GM19452 (cell line): ENCODE measurements around the gene OR6N2.

Source experiments
- ATAC-seq: cut with Tn5 transposase; IDR thresholded peaks from one replicate; pipeline ENCODE4 v1.9.1; 2021; ENCODE audit not compliant: unreplicated experiment

Gene OR6N2, protein sequence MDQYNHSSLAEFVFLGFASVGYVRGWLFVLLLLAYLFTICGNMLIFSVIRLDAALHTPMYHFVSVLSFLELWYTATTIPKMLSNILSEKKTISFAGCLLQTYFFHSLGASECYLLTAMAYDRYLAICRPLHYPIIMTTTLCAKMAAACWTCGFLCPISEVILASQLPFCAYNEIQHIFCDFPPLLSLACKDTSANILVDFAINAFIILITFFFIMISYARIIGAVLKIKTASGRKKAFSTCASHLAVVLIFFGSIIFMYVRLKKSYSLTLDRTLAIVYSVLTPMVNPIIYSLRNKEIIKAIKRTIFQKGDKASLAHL

DNA sequence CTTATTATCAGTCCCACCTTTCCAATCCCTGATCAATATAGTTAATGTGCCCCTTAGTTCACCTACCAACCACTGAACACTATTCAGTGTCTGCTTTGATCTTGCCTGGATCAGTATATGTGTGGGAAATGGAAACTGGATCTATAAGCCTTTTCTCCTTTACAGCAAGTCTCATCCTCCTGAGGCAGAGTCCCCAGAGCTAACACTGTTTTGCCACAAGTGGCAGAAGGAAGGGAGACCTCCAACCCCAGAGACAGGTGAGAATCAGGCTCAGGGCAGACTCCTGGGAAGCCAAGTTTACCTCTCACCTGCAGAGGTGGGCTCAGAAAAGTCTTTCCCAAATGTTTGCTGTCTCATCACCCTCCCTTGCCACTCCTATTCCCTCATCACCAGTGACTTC, at the start of gene OR6N2:
Gene OR6N2, minus strand, starts transcription at position 101 of the 400 bp plus-strand sequence. CDS start 3,569 bp downstream, outside the sequence.
- no peak for ATAC-seq

DNA sequence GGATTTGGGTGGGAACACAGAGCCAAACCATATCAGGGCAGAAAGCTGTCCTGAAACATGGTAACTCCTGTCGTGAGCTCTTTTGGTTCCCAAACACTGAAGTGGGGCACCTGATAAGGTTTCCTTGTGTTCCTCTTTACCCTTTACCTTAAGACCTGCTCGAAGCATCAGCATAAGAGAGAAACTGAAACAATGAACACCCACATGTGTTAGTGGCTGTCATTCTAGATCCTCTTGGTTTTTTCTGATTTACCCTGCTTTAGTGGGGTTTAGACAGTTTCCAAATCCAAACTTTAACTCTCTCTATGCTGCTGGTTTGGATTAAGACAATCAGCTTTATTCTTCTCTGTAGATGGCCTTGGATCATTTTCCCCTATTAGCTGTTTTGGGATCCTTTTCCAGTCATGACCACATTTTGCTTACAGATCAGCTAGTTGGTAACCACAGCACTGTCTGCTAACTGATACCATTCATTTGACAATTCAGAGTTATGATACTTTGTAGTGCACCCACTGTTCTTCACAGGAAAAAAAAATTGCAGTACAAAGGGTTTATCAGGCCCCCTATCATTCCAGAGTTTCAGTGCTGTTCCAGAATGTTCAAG, 49.2 kb upstream of the OR6N2 start:
- ATAC-seq = peak; percentile 53

DNA sequence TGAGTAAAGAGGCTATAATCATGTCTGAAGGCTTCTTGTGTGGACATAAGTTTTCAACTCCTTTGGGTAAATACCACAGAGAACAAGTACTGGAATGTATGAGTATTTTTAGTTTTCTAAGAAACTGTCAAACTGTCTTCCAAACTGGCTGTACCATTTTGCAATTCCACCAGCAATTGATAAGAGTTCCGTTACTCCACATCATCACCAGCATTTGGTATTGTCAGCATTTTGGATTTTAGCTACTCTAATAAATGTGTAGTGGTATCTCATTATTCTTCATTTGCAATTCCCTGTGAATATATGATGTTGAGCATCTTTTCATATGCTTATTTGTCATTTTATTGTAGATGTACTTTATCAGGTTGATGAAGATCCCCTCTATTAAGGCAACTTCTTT, 40.7 kb upstream of the OR6N2 start:
- ATAC-seq = no peak

DNA sequence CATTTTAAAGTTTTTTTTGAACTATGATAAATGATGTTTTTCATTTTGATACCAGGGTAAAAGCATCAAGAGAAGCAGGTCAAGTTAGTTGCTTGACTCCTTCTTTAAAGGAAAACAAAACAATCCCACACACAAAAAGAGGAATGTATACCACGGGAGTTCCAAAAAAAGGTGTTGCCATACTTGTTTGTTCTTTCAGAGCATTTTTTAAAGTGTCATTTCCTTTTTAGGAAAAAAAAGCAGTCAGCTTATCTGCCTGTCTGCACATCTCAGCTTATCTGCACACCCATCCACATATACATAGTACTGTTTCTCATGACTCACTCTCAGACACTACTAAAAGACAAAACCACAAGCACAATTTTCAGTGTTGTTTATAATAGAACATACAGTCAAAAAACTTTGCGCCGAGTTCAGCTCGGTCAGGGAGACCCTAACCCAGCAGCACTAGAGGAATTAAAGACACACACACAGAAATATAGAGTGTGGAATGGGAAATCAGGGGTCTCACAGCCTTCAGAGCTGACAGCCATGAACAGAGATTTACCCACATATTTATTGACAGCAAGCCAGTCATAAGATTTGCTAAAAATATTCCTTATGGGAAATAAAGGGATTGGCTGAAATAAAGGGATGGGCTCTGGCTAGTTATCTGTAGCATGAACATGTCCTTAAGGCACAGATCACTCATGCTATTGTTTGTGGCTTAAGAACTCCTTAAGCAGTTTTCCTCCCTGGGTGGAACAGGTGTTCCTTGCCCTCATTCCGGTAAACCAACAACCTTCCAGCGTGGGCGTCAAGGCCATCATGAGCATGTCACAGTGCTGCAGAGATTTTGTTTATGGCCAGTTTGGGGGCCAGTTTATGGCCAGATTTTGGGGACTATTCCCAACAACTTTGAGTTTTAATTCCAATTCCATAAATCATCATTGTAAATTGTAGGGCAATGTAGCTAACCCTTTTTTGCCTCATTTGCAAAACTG, 38.7 kb upstream of the OR6N2 start:
- ATAC-seq = peak; percentile 82

DNA sequence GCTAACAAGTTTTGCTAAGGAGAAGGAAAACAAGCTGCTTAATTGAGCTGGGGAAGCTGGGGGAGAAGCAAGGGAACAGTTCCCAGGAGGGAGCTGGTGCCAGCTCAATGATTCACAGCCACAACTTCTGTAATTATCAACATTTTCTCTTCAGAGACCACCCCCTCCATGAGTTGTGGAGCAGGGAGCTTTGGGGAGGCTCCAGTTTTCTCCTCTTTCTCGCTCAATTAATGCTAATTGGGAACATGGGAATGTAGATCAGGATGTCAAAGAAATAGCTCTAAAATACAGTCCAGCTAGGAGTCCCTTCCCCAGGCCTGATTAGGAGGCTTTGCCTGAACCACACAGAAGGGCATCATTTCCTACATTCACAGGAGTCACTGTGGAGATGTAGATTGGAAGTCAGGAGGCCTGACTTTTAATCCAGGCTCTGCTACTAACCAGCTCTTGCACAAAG, 38.0 kb upstream of the OR6N2 start:
- peak; percentile 28 for ATAC-seq

DNA sequence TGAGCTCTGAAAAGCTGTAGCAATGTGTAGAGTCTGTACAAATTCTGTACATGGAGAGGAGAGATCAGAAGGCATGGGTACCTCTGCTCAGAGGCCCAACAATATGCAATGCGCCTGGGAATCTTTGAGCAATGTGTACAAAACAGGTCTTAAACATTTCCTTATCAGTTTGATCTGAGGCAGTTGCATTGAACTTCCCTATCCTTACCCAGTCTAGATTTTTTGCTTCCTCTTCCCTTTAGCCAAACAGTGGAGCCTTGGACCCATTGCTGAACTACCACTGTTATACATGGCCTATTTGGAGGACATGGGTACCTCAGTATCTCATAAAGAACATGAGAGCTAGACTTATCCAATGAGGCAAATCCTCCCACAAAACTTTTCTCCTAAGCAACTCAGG, 37.6 kb upstream of the OR6N2 start:
- ATAC-seq = no peak

DNA sequence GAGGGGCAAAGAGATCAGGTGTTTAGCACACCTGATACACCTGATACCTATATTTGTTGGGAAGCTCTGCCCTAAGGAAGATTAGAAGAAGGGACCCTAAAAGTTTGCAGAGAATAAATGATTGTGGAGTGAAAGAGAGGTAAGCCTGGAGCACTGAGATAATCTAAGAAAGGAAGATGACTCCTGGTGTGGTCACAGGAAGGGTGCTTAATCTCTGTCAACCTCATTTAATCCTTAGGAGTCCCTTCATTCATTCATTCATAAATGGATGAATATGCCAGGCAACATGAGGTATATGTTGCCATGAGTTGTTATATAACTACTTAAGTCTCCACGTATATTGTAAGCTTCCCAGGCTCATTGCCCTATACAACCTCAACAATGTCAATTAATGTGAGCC, 34.0 kb upstream of the OR6N2 start:
- ATAC-seq = no peak

DNA sequence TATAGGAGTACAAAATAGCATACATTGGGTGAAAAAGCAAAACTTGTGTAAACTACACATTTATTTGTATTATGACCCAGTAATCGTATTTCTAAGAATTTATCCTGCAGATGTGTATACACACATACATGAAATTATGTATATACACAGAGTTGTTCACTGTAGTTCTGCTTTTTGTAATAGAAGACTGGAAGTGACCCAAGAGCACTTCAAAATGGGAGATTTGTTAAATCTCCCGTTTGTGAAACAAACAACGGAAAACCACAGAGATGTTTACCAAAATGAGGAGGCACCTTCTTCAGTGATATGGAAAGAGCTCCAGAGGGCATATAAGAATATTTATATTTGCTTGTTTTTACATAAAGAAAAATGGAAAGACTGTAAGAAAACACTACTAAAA, 32.2 kb upstream of the OR6N2 start:
- ATAC-seq = no peak

DNA sequence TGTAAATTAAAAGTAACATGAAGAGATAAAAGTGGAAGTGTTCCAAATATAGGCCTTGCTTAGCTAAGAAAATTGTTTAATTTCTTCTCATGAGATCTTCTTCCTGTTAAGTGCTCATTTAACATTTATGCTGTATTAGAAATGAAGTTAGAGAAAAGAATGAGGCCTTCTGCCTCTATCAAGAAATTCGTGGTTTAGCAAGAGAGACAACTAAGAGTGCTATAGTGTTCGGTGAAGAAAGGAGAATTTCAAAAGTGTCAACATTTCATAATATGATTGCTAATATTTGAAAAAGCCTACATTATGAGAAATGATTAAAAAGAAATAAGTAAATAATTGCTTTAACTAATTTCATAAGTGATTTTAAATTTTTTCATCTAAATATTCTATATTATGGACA, 31.3 kb upstream of the OR6N2 start:
- no peak for ATAC-seq

DNA sequence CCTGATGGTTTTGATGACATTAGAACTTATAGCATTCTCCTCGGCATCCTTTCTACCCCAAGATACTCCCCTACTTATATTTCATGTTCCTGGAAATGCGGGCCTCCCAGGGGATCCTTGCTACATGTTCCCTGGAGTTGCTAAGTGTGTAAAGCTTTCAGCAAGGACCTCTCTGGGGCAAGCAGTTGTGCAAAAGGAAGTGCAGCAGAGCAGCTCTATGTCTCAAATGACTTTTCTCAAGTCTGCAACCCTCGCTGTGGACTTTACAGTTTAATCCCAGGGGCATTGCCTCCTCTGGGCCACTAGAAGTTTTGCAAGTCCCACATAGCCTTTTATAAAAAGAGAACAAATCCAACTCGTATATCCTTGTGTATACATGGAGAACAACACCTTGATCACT, 29.3 kb upstream of the OR6N2 start:
- ATAC-seq = no peak

DNA sequence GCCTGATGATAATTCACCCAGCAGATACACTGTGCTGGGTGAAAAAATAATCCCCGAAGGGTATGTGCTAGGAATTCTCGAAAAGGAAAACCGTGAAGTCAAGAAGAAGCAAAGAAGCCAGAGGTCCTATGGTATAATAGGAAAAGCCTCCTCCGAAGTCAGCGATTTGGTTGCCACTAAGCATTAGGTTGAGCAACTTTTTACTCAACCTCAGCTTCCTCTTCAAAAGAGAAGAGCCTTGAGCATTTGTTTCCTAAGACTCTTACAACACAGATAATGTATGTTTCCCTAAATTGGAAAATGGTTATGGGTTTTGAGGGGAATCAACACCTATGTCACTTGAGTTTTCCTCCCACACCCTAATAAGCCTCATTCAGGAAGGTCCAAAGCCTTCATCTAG, 28.9 kb upstream of the OR6N2 start:
- ATAC-seq = no peak

DNA sequence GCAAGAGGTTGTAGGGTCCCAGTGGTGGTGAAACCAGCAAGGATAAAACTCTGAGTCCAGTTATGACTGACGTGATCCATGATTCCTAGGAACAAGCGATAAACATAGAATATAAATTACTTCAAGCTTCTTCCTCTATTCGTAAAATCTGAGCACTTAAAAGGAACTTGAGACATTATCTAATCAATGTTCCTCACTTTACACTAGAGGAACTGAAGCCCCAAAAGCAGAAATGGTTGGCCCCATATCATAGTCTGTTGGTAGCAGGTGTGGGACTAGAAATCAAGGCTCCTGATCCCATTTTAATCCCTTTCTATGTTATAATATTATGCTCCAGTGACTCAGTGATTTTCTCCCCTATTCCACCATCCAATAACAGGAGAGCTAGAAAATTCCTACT, 28.3 kb upstream of the OR6N2 start:
- no peak for ATAC-seq

DNA sequence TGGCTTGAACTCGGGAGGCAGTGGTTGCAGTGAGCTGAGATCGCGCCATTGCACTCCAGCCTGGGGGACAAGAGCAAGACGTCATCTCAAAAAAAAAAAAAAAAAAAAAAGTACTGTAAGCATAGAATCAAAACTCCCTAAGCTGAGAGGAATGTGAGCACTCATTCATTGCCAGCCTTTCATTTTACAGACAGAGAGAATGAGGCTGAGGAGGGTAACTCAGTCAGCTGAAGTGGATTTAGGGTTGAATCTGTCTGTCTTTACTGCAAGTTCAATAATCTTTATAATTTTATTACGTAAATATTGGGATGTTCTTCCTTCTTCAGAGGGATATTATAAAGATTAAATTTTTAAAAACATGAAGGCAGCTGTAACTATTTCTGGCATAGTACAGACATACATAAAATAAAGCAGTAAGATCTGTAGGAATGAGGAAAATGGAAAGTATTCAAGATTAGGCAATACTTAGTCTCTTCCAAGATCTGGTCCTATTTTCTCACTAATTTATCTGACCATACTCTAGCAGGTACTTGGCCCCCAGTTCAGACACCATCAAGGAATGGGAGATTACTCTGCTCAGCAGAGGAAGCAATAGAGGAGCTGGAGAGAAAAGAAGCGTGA, 26.0 kb upstream of the OR6N2 start:
- no peak for ATAC-seq

DNA sequence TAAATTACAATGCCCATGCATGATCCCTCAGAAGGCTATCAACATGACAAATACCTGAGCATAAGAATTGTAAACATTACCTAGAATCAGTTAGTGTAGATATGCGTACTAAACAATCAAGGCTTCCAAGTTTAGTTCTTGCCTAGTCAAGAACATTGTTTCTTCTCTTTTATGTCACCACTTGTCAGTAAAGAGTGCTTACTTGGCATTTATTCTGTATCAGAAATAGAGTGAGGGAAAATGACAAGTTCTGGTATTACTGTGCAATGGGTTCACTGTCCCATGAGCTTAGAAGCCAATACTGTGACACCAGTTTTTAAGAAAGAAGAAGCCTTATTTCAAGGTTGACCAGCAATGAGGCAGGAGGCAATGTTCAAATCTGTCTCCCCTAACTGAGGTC, 22.7 kb upstream of the OR6N2 start:
- ATAC-seq = no peak

DNA sequence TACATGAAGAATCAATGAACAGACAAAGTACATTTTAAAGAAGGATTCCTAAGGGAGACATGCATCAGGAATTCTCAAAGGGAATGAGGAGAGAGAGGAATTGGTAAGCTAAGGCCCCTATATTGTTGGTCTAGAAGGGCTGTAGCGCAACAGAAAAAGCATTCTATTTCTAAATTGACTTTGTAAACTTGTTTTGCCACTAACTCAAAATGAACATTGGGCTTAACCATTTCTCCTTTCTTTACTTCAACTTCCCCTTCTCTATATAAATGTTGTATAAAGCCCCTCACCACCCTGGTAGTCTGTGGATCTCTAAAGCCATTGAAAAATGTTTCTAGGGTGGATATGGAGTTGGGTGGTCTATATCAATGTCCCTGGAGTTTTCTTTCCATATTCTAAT, 20.4 kb upstream of the OR6N2 start:
- ATAC-seq = no peak

DNA sequence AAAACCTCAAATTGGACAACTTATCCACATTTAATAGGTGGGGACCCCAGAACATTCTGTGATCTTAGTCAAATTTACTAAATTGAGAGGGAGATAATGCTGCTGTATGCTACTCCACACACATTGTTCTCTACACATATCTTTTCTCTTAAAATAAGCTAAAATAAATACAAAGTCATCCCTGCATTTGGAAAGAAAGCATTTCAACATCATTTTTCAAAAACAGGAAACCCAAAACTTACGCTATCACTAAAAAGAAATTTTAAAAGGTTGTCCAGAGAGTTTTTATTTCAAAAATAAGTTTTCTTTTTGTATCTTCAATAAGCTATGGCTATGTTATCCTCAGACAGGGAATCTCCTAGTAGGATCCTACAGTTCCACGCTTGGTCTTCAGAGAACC, 19.5 kb upstream of the OR6N2 start:
- ATAC-seq = no peak

DNA sequence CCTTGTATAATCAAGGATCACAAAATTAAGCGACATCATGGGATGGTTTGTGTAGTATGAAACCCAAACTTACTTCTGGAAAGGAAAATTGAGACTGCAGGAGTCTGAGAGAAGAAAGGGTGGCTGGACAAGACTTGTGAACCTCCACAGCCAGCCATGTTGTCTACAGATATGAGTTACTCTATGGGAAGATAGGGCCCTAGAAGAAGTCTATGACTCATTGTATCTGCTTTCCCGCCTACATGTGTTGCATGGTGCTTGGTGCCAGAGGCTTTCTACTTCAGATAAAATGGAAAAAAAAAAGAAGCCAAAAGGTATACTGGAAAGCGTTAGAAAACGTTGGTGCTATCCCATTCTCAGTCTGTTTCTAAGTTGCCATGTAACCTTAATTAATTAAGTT, 18.7 kb upstream of the OR6N2 start:
- ATAC-seq = no peak

DNA sequence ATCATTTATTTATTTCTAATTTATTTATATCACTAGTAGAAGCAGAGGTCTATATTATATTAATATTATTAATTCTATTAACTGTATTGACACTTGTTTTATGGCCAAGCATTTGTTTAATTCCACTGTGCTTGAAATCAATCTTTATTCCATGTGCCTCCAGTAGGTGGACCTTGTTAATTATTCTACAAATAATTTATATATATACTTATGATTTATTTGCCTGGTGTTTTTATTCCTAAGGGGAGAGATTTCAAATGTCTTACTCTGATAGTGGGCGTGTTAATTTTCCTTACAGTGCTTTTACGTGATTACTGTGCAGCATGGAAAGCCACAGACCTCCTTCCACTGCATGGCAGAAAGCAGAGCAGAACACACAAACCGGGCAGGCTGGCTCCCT, 17.5 kb upstream of the OR6N2 start:
- no peak for ATAC-seq

DNA sequence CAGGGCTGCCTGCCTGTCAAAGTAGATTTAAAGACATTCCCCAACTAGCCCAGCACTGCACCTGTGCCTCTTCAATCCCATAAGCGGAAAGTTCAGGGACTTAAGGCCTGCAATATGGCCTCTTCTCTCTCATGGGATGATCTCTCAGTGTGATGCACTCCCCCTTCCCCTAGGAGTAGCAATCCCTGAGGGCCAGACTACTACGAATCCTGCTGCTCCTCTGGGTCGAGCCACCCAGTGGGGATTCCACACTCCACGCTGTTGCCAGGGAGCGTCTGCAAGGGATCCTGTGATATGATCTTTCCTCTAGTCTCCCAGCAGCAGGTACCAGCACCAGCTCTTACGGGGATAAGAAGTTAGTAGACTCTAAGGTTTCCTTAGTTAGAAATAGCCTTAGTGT, 13.2 kb upstream of the OR6N2 start:
- ATAC-seq = no peak

DNA sequence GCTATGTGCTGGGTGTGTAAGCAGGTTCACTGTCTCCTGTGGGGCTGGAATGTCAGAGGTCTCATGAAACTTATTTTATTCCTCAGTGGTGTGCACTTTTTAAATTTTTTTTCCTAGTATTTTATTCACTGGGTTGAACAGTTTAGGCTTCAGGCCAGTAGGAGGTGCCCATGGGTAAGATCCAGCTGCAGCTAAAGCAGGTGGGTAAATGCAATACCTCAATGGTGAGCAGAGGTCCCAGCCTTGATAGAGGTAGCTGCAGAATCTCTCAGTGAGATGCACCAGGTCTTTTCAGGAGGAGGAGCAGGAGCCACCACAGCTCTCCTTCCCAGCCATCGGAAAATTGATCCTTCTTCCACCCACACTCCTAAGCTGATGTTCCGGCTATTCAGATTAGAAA, 12.6 kb upstream of the OR6N2 start:
- ATAC-seq = no peak
